GM19193 (cell line): ENCODE results near the gene ADARB2.

Source experiments
- POLR2A ChIP-seq: IDR thresholded peaks from 4 replicates; pipeline ENCODE4 v1.6.1; 2011; ENCODE audit not compliant: insufficient read depth, insufficient read length; ENCODE audit errors: extremely low read depth

The ADARB2 gene

DNA sequence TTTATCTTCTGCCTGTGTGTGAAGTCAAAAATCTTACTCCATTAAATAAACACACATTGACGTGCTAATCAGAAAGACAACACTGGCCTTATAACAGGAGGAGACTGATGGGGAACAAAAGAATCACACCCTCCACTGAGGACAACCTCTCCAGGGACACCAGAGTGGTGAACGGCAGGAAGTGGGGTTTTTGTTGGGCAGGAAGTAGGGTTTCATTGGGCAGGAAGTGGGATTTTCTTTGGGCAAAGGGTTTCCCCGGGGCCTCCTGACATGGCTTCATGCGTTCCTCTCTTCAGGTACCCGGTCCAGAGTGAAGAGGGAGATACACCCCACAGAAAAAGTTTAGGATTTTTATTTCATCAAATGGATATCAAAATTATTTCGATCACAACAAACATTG, 30.6 kb downstream of the ADARB2 start:
- TF ChIP-seq POLR2A = no peak

DNA sequence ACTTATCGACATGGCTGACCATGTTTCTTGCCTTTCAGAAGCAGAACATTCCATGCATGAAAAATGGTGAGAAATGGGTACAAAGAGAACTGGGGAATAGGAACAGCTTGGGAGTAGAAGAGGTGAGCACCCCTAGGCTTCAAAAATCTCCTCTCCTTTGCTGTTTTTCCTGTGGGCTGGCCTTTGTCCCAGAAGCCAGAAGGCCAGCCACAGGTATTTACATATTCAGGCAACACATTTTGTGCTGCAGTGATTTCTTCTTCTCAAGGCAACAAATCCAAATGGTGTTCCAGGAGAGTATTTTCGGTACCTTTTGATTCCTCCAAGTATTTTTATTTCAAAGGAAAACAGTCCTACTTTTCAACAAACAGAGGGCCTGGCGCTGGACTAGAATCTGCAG, 31.1 kb downstream of the ADARB2 start:
- no peak for TF ChIP-seq POLR2A

DNA sequence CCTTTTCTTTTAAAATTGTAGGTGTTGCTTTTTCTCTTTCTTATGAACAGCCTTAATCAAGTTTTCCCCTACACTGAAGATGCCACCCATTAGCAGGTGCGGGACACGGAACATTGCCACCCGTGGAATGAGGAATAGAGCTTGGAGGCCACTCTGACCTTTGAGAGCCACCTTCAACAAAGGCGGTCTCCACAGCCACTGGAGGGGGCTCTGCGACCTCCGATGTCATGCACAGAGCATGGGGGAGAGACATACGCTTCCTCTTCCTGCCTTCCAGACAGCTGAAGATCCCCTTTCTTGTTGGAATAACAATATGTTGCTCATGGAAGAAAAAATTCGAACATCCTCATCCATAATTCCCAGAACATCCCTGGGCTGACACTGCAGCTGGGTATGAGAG, 39.1 kb downstream of the ADARB2 start:
- no peak for TF ChIP-seq POLR2A

DNA sequence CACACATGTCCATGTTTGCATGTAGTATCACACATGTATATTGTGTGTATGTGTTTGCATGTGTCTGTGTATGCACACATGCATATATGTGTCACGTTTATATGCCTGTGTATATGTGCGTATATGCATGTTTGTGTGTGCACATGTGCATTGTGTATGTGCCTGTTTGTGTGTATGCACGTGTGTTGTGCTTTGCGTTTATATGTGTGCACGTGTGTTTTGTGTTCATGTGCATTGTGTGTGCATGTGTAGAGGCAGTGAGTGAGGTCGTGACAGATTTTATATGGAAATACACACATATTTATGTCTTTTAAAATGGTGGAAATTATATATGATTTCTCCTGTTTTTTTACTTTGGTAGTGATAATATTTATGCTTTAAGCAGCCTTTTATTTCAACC, 41.2 kb downstream of the ADARB2 start:
- no peak for TF ChIP-seq POLR2A

DNA sequence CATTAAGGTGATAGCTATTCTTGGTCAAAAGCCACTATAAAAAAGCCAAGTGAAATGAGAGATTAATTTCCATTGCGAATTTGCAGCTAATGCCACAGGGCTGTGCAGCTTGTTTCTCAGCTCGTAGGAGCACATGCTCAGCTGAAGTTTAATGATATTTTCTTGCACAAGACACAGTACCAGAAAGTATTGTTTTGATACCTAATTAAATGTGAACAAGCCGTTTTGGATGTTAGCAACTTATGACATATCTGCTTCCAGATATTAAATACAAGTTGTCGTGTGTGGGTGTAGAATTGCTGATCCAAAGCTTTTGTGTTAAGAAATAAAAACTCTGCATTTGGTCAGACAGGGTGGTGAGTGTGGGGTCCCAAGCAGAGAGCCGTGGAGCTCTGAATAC, 47.2 kb downstream of the ADARB2 start:
- no peak for TF ChIP-seq POLR2A

DNA sequence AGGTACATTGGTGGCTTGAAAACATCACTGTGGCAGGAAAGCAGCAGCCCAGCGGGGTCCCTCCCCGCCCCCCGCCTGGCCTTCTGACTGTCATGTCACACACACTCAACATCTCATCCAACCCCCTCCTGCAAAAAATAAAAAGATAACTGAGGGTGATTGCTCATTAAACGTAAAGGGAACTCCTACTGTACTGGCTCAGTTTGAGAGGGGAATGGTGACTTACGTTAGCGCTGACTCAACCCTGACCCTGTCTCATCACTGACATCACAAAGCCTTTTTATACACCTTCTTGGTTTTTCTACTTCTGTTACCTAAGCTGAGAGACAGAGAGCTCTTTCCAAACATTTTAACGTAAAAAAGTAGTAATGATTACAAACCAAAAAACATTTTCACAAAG, 48.8 kb downstream of the ADARB2 start:
- no peak for TF ChIP-seq POLR2A

DNA sequence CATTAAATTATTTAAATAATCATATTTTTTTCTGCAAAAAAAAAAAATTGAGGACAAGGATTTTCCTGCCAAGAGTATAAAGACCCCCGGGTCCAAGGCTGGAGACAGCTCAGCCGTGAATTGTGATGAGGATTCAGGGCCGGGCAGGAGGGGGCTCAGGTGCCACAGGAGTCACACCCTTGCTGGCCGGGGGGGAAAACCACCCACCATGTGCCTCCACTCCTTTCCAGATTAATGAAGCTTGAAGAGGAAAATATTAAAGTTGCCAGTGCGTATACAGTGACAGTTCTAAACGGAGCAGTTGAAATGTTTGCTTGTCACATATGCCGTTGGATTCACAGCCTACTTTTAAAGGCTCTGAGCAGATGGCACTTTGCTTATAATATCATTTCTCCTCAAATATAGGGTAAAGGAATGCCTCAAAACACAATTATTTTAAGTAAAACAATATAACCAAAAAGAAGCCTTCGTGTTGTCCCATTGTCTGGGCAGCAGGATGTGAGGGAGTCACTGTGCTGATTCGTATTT, 49.6 kb downstream of the ADARB2 start:
- TF ChIP-seq POLR2A = no peak

DNA sequence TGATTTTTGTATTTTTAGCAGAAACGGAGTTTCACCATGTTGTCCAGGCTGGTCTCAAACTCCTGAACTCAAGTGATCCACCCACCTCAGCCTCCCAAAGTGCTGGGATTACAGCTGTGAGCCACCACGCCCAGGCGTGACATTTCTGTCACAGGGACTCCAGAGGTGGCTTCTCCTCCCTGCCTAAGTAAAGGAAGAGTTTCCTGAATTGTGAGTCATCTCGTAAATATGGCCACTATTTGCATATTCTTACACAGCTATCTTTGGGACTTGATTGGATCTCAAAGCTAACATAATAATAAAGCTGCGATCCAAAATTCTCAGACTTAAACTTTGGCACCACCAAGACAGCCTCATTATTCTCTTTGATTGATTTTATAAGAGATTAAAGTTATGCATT, 50.1 kb downstream of the ADARB2 start:
- TF ChIP-seq POLR2A = no peak

DNA sequence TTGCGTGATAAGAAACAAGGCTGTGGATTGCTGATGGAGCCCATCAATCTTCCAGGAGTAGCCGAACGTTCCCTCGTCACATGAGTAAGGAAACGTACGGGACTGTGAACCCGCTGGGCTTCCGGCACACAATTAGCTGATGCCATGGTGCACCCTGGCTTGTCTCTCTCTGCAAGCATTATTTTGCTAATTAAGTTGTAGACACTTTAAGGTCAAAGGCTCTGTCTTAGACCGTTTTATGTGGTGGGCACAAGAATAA, 50.9 kb downstream of the ADARB2 start:
- no peak for TF ChIP-seq POLR2A

DNA sequence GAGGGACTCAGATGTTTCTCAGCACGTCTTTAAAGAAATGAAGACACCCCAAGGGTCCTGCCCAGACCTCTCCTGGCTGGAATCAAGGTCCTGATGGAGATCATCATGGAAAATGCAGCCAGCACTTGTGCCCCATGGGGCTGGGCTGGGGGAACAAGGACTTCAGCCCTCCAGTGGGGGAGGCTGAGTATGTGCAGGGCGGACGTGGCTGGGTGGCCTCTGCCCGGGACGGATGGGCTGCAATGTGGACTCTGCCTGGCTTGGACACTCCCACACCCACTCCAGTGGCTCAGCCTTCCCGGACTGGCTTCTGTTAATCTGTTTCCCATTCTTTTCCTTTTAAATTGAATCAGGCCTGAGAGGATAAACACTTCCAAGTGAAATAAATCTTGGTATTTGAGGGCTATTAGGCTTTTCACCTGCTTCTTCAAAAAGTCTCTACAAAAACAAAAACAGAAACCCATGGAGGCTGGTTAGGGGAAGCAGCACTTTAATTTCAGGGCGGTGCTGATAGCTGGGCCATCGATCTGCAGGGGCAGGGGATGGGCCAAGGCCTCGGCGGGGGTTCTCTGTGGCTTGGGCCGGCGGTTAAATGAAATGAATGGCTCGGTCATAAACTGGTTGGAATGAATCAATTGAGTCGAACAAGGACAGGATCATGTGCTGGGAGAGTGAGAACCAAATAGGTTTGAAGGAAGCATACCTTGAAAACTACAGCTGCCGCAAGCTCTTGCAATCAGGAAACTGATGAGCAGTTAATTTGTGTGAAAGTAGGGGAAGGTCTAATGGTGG, 51.4 kb downstream of the ADARB2 start:
- TF ChIP-seq POLR2A = no peak

DNA sequence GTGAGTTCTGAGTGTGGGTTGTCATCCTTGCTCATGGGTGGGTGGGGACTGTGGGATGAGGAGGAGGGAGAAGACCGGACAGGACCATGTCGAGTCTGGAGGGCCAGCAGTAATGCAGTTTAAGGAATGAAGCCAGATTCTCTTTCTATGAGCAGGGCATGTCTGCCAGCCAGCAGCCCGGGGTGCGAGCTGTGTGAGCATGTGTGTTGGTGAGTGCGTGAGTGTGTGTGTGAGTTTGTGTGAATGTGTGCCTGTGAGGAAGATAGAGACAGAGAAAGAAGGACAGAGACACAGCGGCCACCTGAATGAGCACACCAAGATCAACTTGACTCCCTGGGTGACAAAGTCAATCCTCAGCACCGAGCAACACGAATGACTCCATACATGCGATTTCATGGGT, 52.3 kb downstream of the ADARB2 start:
- no peak for TF ChIP-seq POLR2A

DNA sequence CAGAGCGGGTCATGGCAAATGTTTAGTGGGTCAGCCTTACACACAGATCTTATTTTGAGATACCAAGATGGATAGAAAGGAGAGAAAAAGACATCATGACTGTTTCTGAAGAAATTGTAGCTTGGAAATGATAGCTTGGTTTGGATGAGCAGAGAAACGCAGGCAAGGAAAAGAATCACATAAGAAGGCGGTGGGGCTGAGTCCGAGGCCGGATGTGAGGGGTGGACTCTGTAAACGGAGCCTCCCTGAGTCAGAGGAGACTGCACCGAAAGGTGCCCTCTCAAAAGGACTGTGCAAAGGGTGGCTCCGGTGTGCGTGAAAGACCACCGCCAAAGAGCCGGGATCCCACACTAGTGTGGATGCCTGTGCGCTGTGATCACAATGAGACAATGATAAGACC, 53.7 kb downstream of the ADARB2 start:
- TF ChIP-seq POLR2A = no peak

DNA sequence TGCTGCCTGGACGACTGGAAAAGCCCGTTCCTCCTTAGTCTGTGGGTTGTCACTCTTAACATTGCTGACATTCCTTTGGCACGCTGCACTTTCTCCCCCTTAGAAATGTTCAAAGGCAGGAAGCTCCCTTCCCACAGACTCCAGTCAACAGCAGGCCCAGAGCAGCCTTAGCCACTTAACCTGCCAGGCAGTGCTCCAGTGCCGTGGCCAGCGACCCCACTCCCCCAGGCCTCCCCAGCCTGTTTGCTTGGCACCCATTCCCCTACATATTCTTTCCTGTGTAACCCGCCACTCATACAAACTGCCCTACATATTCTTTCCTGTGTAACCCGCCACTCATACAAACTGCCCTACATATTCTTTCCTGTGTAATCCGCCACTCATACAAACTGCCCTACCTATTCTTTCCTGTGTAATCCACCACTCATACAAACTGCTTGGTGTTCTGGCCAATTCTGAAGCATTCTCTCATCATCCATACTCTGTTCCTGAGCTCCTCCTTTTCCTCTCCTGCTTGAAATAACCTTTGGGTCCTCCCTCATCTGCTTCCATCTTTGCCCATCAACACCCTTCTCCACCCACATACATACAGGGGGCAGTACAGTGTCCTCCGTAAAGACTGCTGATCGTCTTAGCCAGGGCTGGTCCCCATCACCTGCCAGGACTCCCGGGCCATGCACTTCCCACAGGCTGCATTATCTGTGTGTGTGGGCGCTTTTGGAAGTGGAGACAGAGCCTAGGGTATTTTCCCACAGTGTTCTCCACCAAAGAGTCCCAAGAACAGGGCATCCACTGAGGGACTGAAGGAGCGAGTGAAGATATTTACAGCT, 57.3 kb downstream of the ADARB2 start:
- no peak for TF ChIP-seq POLR2A

DNA sequence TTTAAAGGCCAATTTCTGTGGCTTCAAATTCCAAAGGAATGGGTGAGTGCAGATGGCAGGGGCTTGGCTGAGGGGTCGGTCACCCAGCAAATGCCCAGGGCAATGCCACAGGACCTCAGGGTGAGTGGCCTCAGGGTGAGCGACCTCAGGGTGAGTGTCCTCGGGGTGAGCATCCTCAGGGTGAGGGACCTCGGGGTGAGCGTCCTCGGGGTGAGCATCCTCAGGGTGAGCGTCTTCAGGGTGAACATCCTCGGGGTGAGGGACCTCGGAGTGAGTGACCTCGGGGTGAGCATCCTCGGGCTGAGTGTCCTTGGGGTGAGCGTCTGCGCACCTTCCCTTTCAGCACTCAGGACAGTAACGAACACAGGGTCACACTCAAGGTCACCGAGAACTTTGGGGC, 59.2 kb downstream of the ADARB2 start:
- TF ChIP-seq POLR2A = no peak

DNA sequence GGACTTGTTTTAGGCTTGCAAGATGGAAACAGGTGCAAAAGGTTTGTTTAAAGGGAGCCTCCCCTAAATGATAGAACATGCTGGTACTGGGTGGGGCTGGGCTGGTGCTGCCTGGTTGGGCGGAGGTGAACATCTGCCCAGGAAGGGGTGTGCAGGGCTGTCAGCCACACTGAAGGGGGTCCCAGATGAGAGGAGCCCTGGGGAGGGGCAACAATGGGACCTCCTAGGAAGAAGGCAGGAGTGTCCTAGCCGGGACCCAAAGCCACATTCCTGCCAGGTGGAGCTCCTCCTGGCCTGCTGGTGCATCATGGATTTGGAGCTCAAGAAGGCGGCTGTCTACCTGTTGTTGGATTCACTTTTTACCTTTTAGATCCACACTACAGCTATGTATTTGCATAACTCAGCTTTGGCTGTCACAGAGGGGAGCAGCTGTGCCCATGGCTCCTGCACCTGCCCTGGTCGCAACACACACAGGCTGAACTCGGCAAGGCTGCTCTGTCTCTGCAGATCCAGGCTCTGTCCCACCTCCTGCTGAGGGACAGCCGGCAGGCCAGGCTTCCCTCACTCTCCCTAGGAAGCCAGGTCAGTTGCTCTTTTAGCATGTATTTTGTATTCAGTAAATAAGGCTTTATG, 59.9 kb downstream of the ADARB2 start:
- no peak for TF ChIP-seq POLR2A

DNA sequence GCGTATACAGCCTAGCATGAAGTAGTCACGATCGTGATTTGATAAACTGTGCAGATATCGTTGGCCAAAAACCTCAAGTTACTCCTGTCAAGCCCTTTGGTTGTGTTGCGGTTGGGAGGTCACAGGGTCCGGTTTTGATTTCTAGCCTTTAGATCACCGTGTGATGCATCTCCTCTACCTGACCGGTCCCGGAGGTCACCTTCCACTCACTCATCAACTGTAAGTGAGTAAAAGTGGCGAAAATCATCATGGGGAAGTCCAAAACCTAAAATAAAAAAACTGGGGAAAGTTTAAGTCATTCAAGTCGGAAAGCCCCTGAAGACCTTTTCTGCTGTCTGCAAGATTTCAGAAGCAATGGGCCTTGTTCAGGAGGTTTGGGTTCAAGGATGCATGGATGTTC, 62.8 kb downstream of the ADARB2 start:
- no peak for TF ChIP-seq POLR2A
